Panc1 (cell line): ENCODE measurements around the gene LCOR. TPM values are rescaled to one million over a fixed set of nuclear protein-coding genes. Genes with fewer than 3 reads are reported as not detected.

ENCODE experiments used
- ATAC-seq: fragments of 200-7000 bp; cut with Tn5 transposase; 2 replicates; pipeline ENCODE4 v1.9.1; 2020; ENCODE audit warnings: mild to moderate bottlenecking, moderate library complexity
- BruUV-seq: library from RNA; stranded (reverse); fragments of 400-500 nt; replicated peaks from 2 replicates; lab custom pipeline; 2021; lab: Mats Ljungman, UMichigan
- CTCF ChIA-PET: fragments of 300-600 bp; sonication (Branson Sonifier 250); formaldehyde crosslinking; loops from one replicate; lab custom pipeline; 2022; ENCODE audit warnings: antibody characterized with exemption; lab: Charles Lee
- POLR2A ChIA-PET: fragments of 300-600 bp; sonication (Branson Sonifier 250); formaldehyde crosslinking; loops from one replicate; lab custom pipeline; 2022; ENCODE audit warnings: antibody characterized with exemption; lab: Charles Lee
- DNase-seq: peaks from one replicate; pipeline ENCODE4 v3.0.0-alpha.2; 2010; ENCODE audit warnings: low read depth, low spot score
- H3K27ac ChIP-seq: 2 replicates; pipeline ENCODE4 v1.5.1; 2011; ENCODE audit warnings: mild to moderate bottlenecking, low read length, inconsistent platforms
- H3K27me3 ChIP-seq: fragments of 200-500 bp; sonication (Bioruptor generic); 2 replicates; pipeline ENCODE4 v1.6.0; 2014; ENCODE audit warnings: low read length, inconsistent platforms; ENCODE audit not compliant: control insufficient read depth, insufficient read depth
- H3K36me3 ChIP-seq: fragments of 200-500 bp; sonication (Bioruptor generic); 2 replicates; pipeline ENCODE4 v1.5.1; 2014; ENCODE audit warnings: inconsistent platforms, mild to moderate bottlenecking, low read length, moderate library complexity; ENCODE audit not compliant: control insufficient read depth, insufficient read depth
- H3K4me1 ChIP-seq: 2 replicates; pipeline ENCODE4 v1.5.1; 2011; ENCODE audit warnings: inconsistent platforms, mild to moderate bottlenecking, low read length, moderate library complexity; ENCODE audit not compliant: control insufficient read depth, insufficient read depth
- H3K4me3 ChIP-seq, 2 experiments: 2 replicates each; pipeline ENCODE4 v1.5.1; 2011 to 2012; ENCODE audit warnings: low read depth in 2 of 2, low read length in 2 of 2, mild to moderate bottlenecking in 2 of 2, inconsistent platforms in 1 of 2, moderate library complexity in 1 of 2
- H3K9me3 ChIP-seq: fragments of 200-500 bp; sonication (Bioruptor generic); 2 replicates; pipeline ENCODE4 v1.5.1; 2014; ENCODE audit warnings: low read depth, mild to moderate bottlenecking, inconsistent platforms, low read length, moderate library complexity; ENCODE audit not compliant: control insufficient read depth, insufficient read depth
- CTCF ChIP-seq: fragments of 450-650 bp; IDR thresholded peaks from 2 replicates; pipeline ENCODE4 v1.5.1; 2017; ENCODE audit warnings: mild to moderate bottlenecking
- POLR2AphosphoS5 ChIP-seq: IDR thresholded peaks from 2 replicates; pipeline ENCODE4 v1.6.1; 2012; ENCODE audit warnings: mild to moderate bottlenecking, low read depth, low read length, moderate library complexity
- SIN3A ChIP-seq: IDR thresholded peaks from 2 replicates; pipeline ENCODE4 v1.6.1; 2012; ENCODE audit warnings: low read depth, mild to moderate bottlenecking, low read length, moderate library complexity, borderline replicate concordance; ENCODE audit not compliant: insufficient read depth
- TCF7L2 ChIP-seq: IDR thresholded peaks from 2 replicates; pipeline ENCODE4 v1.6.1; 2011; ENCODE audit warnings: mild to moderate bottlenecking, low read depth, low read length, inconsistent platforms
- in situ Hi-C: cut with HindIII; loops from 2 replicates; pipeline ENCODE4 v1.10.0; 2016; ENCODE audit warnings: low sequenced_read_pairs, low pct_unique_long_range_greater_than_20kb
- intact Hi-C: fragments of 100-400 bp; cut with micrococcal nuclease; formaldehyde crosslinking; loops from one replicate; pipeline ENCODE4 v1.10.0; 2022; ENCODE audit not compliant: unreplicated experiment
- total RNA-seq: library from RNA; stranded (reverse); gene quantifications from one replicate; pipeline ENCODE4 v1.2.1, GENCODE V29; 2021; ENCODE audit not compliant: unreplicated experiment
- TF ChIP-seq, protein P1 (sequence below), 2 experiments: IDR thresholded peaks; 2 replicates each; pipeline ENCODE4 v1.6.1; 2011 to 2012; ENCODE audit warnings: low read depth in 2 of 2, control low read depth in 1 of 2, low read length in 1 of 2, mild to moderate bottlenecking in 1 of 2, moderate library complexity in 1 of 2; ENCODE audit not compliant: insufficient read depth in 1 of 2

LCOR gene
- total RNA-seq, 1 experiment from 2014 or later, result 58.0 TPM

GRCh38 chr10:97020452-97021400, 188.6 kb downstream of the LCOR start:
- Histone ChIP-seq H3K36me3 (no peaks in the 10 kb centered on the region), H3K27ac (no peak overlapping the region), H3K4me3 (no peak overlapping the region), H3K27me3 (no peaks in the 10 kb centered on the region), H3K9me3 (no peaks in the 10 kb centered on the region), H3K4me1 (peaks cover 26% of the 10 kb centered on the region)
- BruUV-seq, result no TSS peak
- in situ Hi-C loops (no loop called here), intact Hi-C loops (no loop called here)
- POLR2A ChIA-PET, result no interaction called here
- TF ChIP-seq, protein P1, sequence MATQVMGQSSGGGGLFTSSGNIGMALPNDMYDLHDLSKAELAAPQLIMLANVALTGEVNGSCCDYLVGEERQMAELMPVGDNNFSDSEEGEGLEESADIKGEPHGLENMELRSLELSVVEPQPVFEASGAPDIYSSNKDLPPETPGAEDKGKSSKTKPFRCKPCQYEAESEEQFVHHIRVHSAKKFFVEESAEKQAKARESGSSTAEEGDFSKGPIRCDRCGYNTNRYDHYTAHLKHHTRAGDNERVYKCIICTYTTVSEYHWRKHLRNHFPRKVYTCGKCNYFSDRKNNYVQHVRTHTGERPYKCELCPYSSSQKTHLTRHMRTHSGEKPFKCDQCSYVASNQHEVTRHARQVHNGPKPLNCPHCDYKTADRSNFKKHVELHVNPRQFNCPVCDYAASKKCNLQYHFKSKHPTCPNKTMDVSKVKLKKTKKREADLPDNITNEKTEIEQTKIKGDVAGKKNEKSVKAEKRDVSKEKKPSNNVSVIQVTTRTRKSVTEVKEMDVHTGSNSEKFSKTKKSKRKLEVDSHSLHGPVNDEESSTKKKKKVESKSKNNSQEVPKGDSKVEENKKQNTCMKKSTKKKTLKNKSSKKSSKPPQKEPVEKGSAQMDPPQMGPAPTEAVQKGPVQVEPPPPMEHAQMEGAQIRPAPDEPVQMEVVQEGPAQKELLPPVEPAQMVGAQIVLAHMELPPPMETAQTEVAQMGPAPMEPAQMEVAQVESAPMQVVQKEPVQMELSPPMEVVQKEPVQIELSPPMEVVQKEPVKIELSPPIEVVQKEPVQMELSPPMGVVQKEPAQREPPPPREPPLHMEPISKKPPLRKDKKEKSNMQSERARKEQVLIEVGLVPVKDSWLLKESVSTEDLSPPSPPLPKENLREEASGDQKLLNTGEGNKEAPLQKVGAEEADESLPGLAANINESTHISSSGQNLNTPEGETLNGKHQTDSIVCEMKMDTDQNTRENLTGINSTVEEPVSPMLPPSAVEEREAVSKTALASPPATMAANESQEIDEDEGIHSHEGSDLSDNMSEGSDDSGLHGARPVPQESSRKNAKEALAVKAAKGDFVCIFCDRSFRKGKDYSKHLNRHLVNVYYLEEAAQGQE (IDR thresholded peaks at IDR 0.05; ENCODE audit: insufficient read depth in 1 of 2, low read depth in 2 of 2, low read length in 1 of 2), result no peak
- TF ChIP-seq SIN3A (no peak), POLR2AphosphoS5 (no peak), TCF7L2 (no peak), CTCF (no peak)
- ATAC-seq (no peak), DNase-seq (no peak)
- CTCF ChIA-PET, result interaction anchor here (1.3 kb wide), 1 partner anchor 16 kb away, joined by 4 read pairs; no protein-coding TSS in a partner anchor

DNA sequence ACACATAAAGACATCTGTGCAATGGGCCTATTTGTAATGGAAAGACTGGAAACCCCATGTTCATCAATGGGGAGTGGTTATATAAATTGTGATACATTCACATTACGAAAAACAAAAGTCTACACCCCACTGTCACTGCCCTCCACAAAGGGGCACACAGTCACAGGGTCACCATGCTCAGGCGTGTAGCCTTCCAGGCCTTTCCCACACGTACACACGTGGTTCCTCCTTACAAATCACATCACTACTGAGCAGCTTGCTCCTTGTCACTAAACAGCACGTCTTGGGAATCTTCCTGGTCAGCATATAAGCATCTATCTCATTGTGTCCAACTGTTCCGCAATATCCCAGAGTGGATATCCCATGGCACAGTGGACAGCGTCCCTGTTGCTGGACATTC, 190.5 kb downstream of the LCOR start:
- intact Hi-C loops, result no loop called here
- Histone ChIP-seq H3K4me1 (peaks cover 26% of the 10 kb centered on the region), H3K27ac (no peak overlapping the region; the same call in 1 of the 2 replicates), H3K9me3 (no peaks in the 10 kb centered on the region), H3K36me3 (no peaks in the 10 kb centered on the region), H3K27me3 (no peaks in the 10 kb centered on the region), H3K4me3 (no peak overlapping the region)
- in situ Hi-C loops, result no loop called here
- no TSS peak for BruUV-seq
- CTCF ChIA-PET, result interaction anchor here (0.6 to 0.7 kb wide), 2 partner anchors 138 to 183 kb away, joined by 3 read pairs; no protein-coding TSS in a partner anchor
- no peak for TF ChIP-seq SIN3A
- TF ChIP-seq CTCF, result no peak
- TF ChIP-seq, protein P1 (IDR thresholded peaks at IDR 0.05; ENCODE audit: insufficient read depth in 1 of 2, low read depth in 2 of 2, low read length in 1 of 2), result no peak
- no peak for TF ChIP-seq TCF7L2
- no peak for TF ChIP-seq POLR2AphosphoS5
- POLR2A ChIA-PET, result no interaction called here
- ATAC-seq (no peak), DNase-seq (no peak)
